Measurements from ENCODE around the gene DISP3. TPM values are rescaled to one million over a fixed set of nuclear protein-coding genes. Genes with fewer than 3 reads are reported as not detected.

DISP3 gene
- total RNA-seq, 2 experiments from 2014 or later: 0.97 to 1.7 TPM

- BruUV-seq (replicated peaks): no TSS peak
- intact Hi-C loops (cut with micrococcal nuclease; ENCODE audit: unreplicated experiment): no loop called here
- CTCF ChIA-PET (ENCODE audit: unreplicated experiment): no interaction called here
Measured at GRCh38 chr1:11543796-11544195, 64.8 kb downstream of the DISP3 start.

GRCh38 chr1:11546456-11546855 is 67.5 kb downstream of the DISP3 start:
- Histone ChIP-seq H3K4me2 (ENCODE audit: low read length) (no peak overlapping the region), H2AFZ (ENCODE audit: low read length) (no peak overlapping the region), H4K20me1 (ENCODE audit: insufficient read depth, low read length) (no peaks in the 10 kb centered on the region), H3K9me2 (ENCODE audit: insufficient read depth, low read length) (no peaks in the 10 kb centered on the region), H3K27ac (ENCODE audit: low read depth, low read length, poor library complexity, severe bottlenecking) (no peak overlapping the region), H3K79me2 (ENCODE audit: insufficient read depth, low read depth, low read length) (no peaks in the 10 kb centered on the region), H3K36me3 (ENCODE audit: insufficient read depth, low read length) (no peaks in the 10 kb centered on the region), H3K4me3 (ENCODE audit: low read depth, low read length, poor library complexity, severe bottlenecking) (no peak overlapping the region), H3K9me3 (ENCODE audit: low read length) (no peaks in the 10 kb centered on the region), H3K4me1 (ENCODE audit: insufficient read depth, low read length, poor library complexity, severe bottlenecking) (no peaks in the 10 kb centered on the region)
- TF ChIP-seq EZH2phosphoT487 (IDR thresholded peaks at IDR 0.05; ENCODE audit: borderline replicate concordance, low read depth, low read length): no peak
- TF ChIP-seq, protein P1, sequence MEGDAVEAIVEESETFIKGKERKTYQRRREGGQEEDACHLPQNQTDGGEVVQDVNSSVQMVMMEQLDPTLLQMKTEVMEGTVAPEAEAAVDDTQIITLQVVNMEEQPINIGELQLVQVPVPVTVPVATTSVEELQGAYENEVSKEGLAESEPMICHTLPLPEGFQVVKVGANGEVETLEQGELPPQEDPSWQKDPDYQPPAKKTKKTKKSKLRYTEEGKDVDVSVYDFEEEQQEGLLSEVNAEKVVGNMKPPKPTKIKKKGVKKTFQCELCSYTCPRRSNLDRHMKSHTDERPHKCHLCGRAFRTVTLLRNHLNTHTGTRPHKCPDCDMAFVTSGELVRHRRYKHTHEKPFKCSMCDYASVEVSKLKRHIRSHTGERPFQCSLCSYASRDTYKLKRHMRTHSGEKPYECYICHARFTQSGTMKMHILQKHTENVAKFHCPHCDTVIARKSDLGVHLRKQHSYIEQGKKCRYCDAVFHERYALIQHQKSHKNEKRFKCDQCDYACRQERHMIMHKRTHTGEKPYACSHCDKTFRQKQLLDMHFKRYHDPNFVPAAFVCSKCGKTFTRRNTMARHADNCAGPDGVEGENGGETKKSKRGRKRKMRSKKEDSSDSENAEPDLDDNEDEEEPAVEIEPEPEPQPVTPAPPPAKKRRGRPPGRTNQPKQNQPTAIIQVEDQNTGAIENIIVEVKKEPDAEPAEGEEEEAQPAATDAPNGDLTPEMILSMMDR (conservative IDR thresholded peaks at IDR 0.05; ENCODE audit: low read length): no peak
- ChIA-PET CTCF (ENCODE audit: unreplicated experiment) (no interaction called here), POLR2A (no interaction called here)
- no TSS peak for BruUV-seq (replicated peaks)
- intact Hi-C loops (cut with micrococcal nuclease; ENCODE audit: unreplicated experiment): no loop called here
- DNase-seq (ENCODE audit: low spot score): no peak

More at GRCh38 chr1:11543796-11544195, 64.8 kb downstream of the DISP3 start:
- Histone ChIP-seq H3K36me3 (ENCODE audit: insufficient read depth, low read length) (no peaks in the 10 kb centered on the region), H3K9me2 (ENCODE audit: insufficient read depth, low read length) (no peaks in the 10 kb centered on the region), H4K20me1 (ENCODE audit: insufficient read depth, low read length) (no peaks in the 10 kb centered on the region), H3K4me2 (ENCODE audit: low read length) (no peak overlapping the region), H3K79me2 (ENCODE audit: insufficient read depth, low read depth, low read length) (no peaks in the 10 kb centered on the region), H3K4me1 (ENCODE audit: insufficient read depth, low read length, poor library complexity, severe bottlenecking) (no peaks in the 10 kb centered on the region), H3K27ac (ENCODE audit: low read depth, low read length, poor library complexity, severe bottlenecking) (no peak overlapping the region), H3K9me3 (ENCODE audit: low read length) (no peaks in the 10 kb centered on the region), H3K4me3 (ENCODE audit: low read depth, low read length, poor library complexity, severe bottlenecking) (no peak overlapping the region), H2AFZ (ENCODE audit: low read length) (no peak overlapping the region)
- TF ChIP-seq EZH2phosphoT487 (IDR thresholded peaks at IDR 0.05; ENCODE audit: borderline replicate concordance, low read depth, low read length): no peak
- TF ChIP-seq, protein P1 (conservative IDR thresholded peaks at IDR 0.05; ENCODE audit: low read length): no peak
- no peak for DNase-seq (ENCODE audit: low spot score)
- POLR2A ChIA-PET: no interaction called here

DNA sequence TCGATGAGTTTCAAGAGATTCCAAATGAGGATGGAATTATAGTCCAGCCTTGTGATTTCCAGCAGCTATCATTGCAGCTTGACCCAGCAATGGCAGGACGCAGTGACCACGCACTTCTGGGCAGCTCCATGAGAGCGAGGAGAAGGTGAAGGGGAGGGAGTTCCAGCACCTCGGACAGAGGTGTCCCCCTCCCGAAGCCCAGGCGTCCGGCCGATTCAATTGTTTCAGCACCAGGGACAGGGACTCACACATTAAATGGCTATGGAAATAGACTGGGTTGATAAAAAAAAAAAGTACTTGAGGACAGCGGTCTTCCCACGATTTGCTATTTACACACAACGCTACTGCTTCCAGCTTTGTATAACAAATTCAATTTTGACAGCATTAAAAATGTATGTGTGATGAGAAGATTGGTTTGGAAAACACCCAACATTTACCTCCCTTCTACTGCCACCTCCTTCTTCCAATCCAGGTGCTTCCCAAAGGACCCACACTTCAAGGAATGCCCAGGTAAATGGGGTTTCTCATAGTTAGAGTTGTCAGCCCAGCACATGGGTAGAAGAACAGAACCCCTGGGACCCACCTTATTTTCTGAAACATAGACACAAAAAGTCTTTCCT is 71.8 kb downstream of the DISP3 start:
- H2AFZ ChIP-seq (ENCODE audit: low read length): no peak overlapping the region
- no peak overlapping the region for H3K4me2 ChIP-seq (ENCODE audit: low read length)
- H3K4me3 ChIP-seq (ENCODE audit: low read depth, low read length, poor library complexity, severe bottlenecking): no peak overlapping the region
- no peaks in the 10 kb centered on the region for H4K20me1 ChIP-seq (ENCODE audit: insufficient read depth, low read length)
- intact Hi-C loops (cut with micrococcal nuclease; ENCODE audit: unreplicated experiment): no loop called here
- no peak overlapping the region for H3K27ac ChIP-seq (ENCODE audit: low read depth, low read length, poor library complexity, severe bottlenecking)
- H3K36me3 ChIP-seq (ENCODE audit: insufficient read depth, low read length): no peaks in the 10 kb centered on the region
- no TSS peak for BruUV-seq (replicated peaks)
- no peaks in the 10 kb centered on the region for H3K79me2 ChIP-seq (ENCODE audit: insufficient read depth, low read depth, low read length)
- ChIA-PET CTCF (ENCODE audit: unreplicated experiment) (no interaction called here), POLR2A (no interaction called here)
- DNase-seq (ENCODE audit: low spot score): peak; percentile 56
- no peaks in the 10 kb centered on the region for H3K9me3 ChIP-seq (ENCODE audit: low read length)
- no peak for TF ChIP-seq EZH2phosphoT487 (IDR thresholded peaks at IDR 0.05; ENCODE audit: borderline replicate concordance, low read depth, low read length)
- TF ChIP-seq, protein P1 (conservative IDR thresholded peaks at IDR 0.05; ENCODE audit: low read length): no peak
- H3K4me1 ChIP-seq (ENCODE audit: insufficient read depth, low read length, poor library complexity, severe bottlenecking): no peaks in the 10 kb centered on the region
- H3K9me2 ChIP-seq (ENCODE audit: insufficient read depth, low read length): no peaks in the 10 kb centered on the region
